DOHH2 (cell line): ENCODE results near the gene DISC1.

Experiments
- H3F3A ChIP-seq: fragments of 200-600 bp; sonication (generic), shearing (Covaris generic); 2 replicates; pipeline ENCODE4 v1.6.0; 2016; ENCODE audit warnings: antibody characterized with exemption, mild to moderate bottlenecking; ENCODE audit not compliant: control insufficient read depth, insufficient read depth
- H3K27ac ChIP-seq: fragments of 200-600 bp; sonication (generic); 2 replicates; pipeline ENCODE4 v1.5.1; 2014; ENCODE audit warnings: low read depth, mild to moderate bottlenecking, low read length, moderate library complexity
- H3K27me3 ChIP-seq: fragments of 200-600 bp; sonication (generic); 2 replicates; pipeline ENCODE4 v1.6.1; 2014; ENCODE audit warnings: mild to moderate bottlenecking, low read length, mixed read lengths; ENCODE audit not compliant: control insufficient read depth
- H3K36me3 ChIP-seq: fragments of 200-600 bp; sonication (generic); 2 replicates; pipeline ENCODE4 v1.6.1; 2014; ENCODE audit warnings: mild to moderate bottlenecking, low read length, moderate library complexity, mixed read lengths; ENCODE audit not compliant: control insufficient read depth
- H3K4me1 ChIP-seq: fragments of 200-600 bp; sonication (generic); 2 replicates; pipeline ENCODE4 v1.6.1; 2014; ENCODE audit warnings: mild to moderate bottlenecking, low read length, mixed read lengths; ENCODE audit not compliant: control insufficient read depth
- H3K4me2 ChIP-seq: fragments of 200-600 bp; sonication (generic); 2 replicates; pipeline ENCODE4 v1.6.0; 2014; ENCODE audit warnings: mild to moderate bottlenecking, low read length, moderate library complexity
- H3K4me3 ChIP-seq: fragments of 200-600 bp; sonication (generic); 2 replicates; pipeline ENCODE4 v1.5.1; 2014; ENCODE audit warnings: mild to moderate bottlenecking, low read length, mixed read lengths
- H3K79me2 ChIP-seq: fragments of 200-600 bp; sonication (generic); 2 replicates; pipeline ENCODE4 v1.6.1; 2014; ENCODE audit warnings: mild to moderate bottlenecking, low read length, mixed read lengths; ENCODE audit not compliant: control insufficient read depth
- H3K9me2 ChIP-seq: fragments of 200-600 bp; sonication (generic); replicated peaks from 2 replicates; pipeline ENCODE4 v1.6.1; 2014; ENCODE audit warnings: mild to moderate bottlenecking, low read length, mixed read lengths; ENCODE audit not compliant: control insufficient read depth
- H3K9me3 ChIP-seq: fragments of 200-600 bp; sonication (generic); 2 replicates; pipeline ENCODE4 v1.6.1; 2014; ENCODE audit warnings: antibody characterized with exemption, low read length, mixed read lengths; ENCODE audit not compliant: control insufficient read depth, insufficient read depth
- H4K20me1 ChIP-seq: fragments of 200-600 bp; sonication (generic); 2 replicates; pipeline ENCODE4 v1.6.0; 2014; ENCODE audit warnings: low read depth, mild to moderate bottlenecking, antibody characterized with exemption, low read length, moderate library complexity; ENCODE audit not compliant: control insufficient read depth, insufficient read depth
- CTCF ChIP-seq: fragments of 200-600 bp; sonication (generic); IDR thresholded peaks from one replicate; pipeline ENCODE4 v1.5.1; 2014; ENCODE audit warnings: antibody characterized with exemption, mild to moderate bottlenecking, low read depth, low read length; ENCODE audit not compliant: poor library complexity, severe bottlenecking
- EZH2phosphoT487 ChIP-seq: fragments of 200-600 bp; sonication (generic); IDR thresholded peaks from 2 replicates; pipeline ENCODE4 v1.6.1; 2017; ENCODE audit warnings: borderline replicate concordance, mild to moderate bottlenecking, antibody characterized with exemption, low read length, moderate library complexity, mixed read lengths

DISC1 gene

DNA sequence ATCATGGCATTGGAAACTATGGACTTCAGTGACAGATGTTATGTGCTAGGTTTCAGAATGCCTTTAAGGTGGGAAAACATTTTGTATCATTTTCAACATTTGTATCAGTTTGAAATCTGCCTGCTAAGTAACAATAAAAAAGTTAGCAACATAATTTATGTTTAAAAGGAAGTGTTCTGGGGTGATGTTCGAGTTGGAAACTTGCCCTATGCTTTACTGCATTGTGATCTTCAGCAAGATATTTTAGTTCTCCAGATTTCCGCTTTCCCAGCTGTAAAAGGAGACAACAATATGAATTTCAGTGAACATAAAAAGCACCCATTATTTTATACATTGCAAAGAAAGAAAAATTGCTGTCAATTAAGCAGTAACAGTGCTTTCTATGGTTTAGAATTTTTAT lies 187.4 kb downstream of the DISC1 start:
- TF ChIP-seq CTCF (no peak), EZH2phosphoT487 (no peak)
- Histone ChIP-seq H3K9me2 (no peaks in the 10 kb centered on the region), H3K27me3 (no peaks in the 10 kb centered on the region), H3K79me2 (no peaks in the 10 kb centered on the region), H3F3A (no peaks in the 10 kb centered on the region), H4K20me1 (no peaks in the 10 kb centered on the region), H3K9me3 (no peaks in the 10 kb centered on the region), H3K4me1 (no peaks in the 10 kb centered on the region), H3K27ac (no peak overlapping the region), H3K36me3 (no peaks in the 10 kb centered on the region), H3K4me2 (no peak overlapping the region), H3K4me3 (no peak overlapping the region)

- TF ChIP-seq EZH2phosphoT487: no peak
- no peak for TF ChIP-seq CTCF
- Histone ChIP-seq H3K36me3 (no peaks in the 10 kb centered on the region), H3K27me3 (no peaks in the 10 kb centered on the region), H4K20me1 (no peaks in the 10 kb centered on the region), H3K4me3 (no peak overlapping the region), H3K79me2 (no peaks in the 10 kb centered on the region), H3K27ac (no peak overlapping the region), H3K9me2 (no peaks in the 10 kb centered on the region), H3F3A (no peaks in the 10 kb centered on the region), H3K4me2 (no peak overlapping the region), H3K4me1 (no peaks in the 10 kb centered on the region), H3K9me3 (no peaks in the 10 kb centered on the region)
These were observed 187.9 kb downstream of the DISC1 start for GRCh38 chr1:231814521-231814920.

GRCh38 chr1:231817801-231818200 lies 191.2 kb downstream of the DISC1 start:
- no peak overlapping the region for H3K27ac ChIP-seq
- H3K36me3 ChIP-seq: no peaks in the 10 kb centered on the region
- no peaks in the 10 kb centered on the region for H3K79me2 ChIP-seq
- H4K20me1 ChIP-seq: no peaks in the 10 kb centered on the region
- no peaks in the 10 kb centered on the region for H3K9me2 ChIP-seq
- H3F3A ChIP-seq: no peaks in the 10 kb centered on the region
- H3K9me3 ChIP-seq: no peaks in the 10 kb centered on the region
- H3K27me3 ChIP-seq: no peaks in the 10 kb centered on the region
- H3K4me3 ChIP-seq: no peak overlapping the region
- H3K4me2 ChIP-seq: no peak overlapping the region
- no peaks in the 10 kb centered on the region for H3K4me1 ChIP-seq
- no peak for TF ChIP-seq CTCF

GRCh38 chr1:231818337-231818736 lies 191.7 kb downstream of the DISC1 start:
- H3K36me3 ChIP-seq: no peaks in the 10 kb centered on the region
- no peaks in the 10 kb centered on the region for H3K79me2 ChIP-seq
- H3K9me3 ChIP-seq: no peaks in the 10 kb centered on the region
- H3K4me3 ChIP-seq: no peak overlapping the region
- no peaks in the 10 kb centered on the region for H3K27me3 ChIP-seq
- no peak overlapping the region for H3K27ac ChIP-seq
- no peaks in the 10 kb centered on the region for H3F3A ChIP-seq
- H3K9me2 ChIP-seq: no peaks in the 10 kb centered on the region
- H4K20me1 ChIP-seq: no peaks in the 10 kb centered on the region
- H3K4me2 ChIP-seq: no peak overlapping the region
- H3K4me1 ChIP-seq: no peaks in the 10 kb centered on the region
- TF ChIP-seq EZH2phosphoT487 (no peak), CTCF (no peak)
